ENCODE measurements around the gene ELP2. TPM values are rescaled to one million over a fixed set of nuclear protein-coding genes. Genes with fewer than 3 reads are reported as not detected.

The ELP2 gene
- total and polyA plus RNA-seq, 2 of the 8 experiments (the other 6 are each of a cell fraction or from before 2014, with no cell fraction given): 55.8 to 165 TPM

- FAIRE-seq (no peak), DNase-seq (ENCODE audit: low read depth in 1 of 2, low spot score in 2 of 2) (no peak)
- Histone ChIP-seq H2BK120ac (replicated peaks; ENCODE audit: low read depth, low read length) (no peak overlapping the region), H2AK5ac (ENCODE audit: low read depth, low read length) (no peak overlapping the region), H2AFZ (ENCODE audit: low read length) (no peak overlapping the region), H3K23me2 (ENCODE audit: low read depth, low read length) (no peaks in the 10 kb centered on the region), H3K27ac (ENCODE audit: low read depth, low read length) (no peak overlapping the region), H2BK5ac (ENCODE audit: low read depth, low read length) (no peak overlapping the region), H3K9me3 (ENCODE audit: insufficient read depth in 2 of 2, low read depth in 1 of 2, low read length in 1 of 2) (no peaks in the 10 kb centered on the region), H3K4me2 (ENCODE audit: insufficient read depth in 1 of 2, low read depth in 2 of 2, low read length in 2 of 2) (no peak overlapping the region), H2BK20ac (ENCODE audit: low read length) (no peak overlapping the region), H4K5ac (ENCODE audit: insufficient read length, low read depth, low read length) (no peak overlapping the region), H3K14ac (ENCODE audit: insufficient read length) (no peak overlapping the region), H3K9ac (replicated peaks in 1 of 4; ENCODE audit: extremely low read depth in 1 of 4, low read depth in 3 of 4, low read length in 3 of 4) (no peak overlapping the region; a peak in 1 of 7 replicates), H4K20me1 (replicated peaks in 1 of 2; ENCODE audit: control insufficient read depth in 1 of 2, insufficient read depth in 2 of 2, low read length in 2 of 2) (peaks cover 0 to 2% of the 10 kb centered on the region in 2 experiments), H3K4me1 (replicated peaks in 1 of 4; ENCODE audit: control insufficient read depth in 3 of 4, insufficient read depth in 4 of 4, low read length in 3 of 4) (no peaks in the 10 kb centered on the region), H3K79me2 (ENCODE audit: control insufficient read depth in 1 of 2, insufficient read depth in 2 of 2, low read length in 2 of 2) (no peaks in the 10 kb centered on the region), H3K36me3 (ENCODE audit: control insufficient read depth in 2 of 4, insufficient read depth in 4 of 4, low read length in 3 of 4) (no peaks in the 10 kb centered on the region), H4K8ac (ENCODE audit: extremely low read depth, insufficient read depth, low read length) (peak overlapping the region; percentile 15; the same call in 1 of the 2 replicates), H2BK12ac (ENCODE audit: low read depth, low read length) (no peak overlapping the region), H3K23ac (ENCODE audit: insufficient read length) (no peak overlapping the region), H3K56ac (replicated peaks; ENCODE audit: insufficient read length, low read depth, low read length) (no peak overlapping the region), H3K4ac (replicated peaks; ENCODE audit: insufficient read length, low read depth, low read length) (no peak overlapping the region), H3K4me3 (ENCODE audit: extremely low read depth in 1 of 4, insufficient read depth in 2 of 4, low read depth in 3 of 4, low read length in 4 of 4) (no peak overlapping the region), H2BK15ac (ENCODE audit: low read length) (no peak overlapping the region), H3K18ac (ENCODE audit: extremely low read depth, low read length) (no peak overlapping the region), H4K91ac (replicated peaks; ENCODE audit: insufficient read length, low read length) (no peak overlapping the region), H3K79me1 (ENCODE audit: low read depth, low read length) (no peaks in the 10 kb centered on the region), H3K27me3 (replicated peaks in 1 of 4; ENCODE audit: control insufficient read depth in 3 of 4, extremely low read depth in 1 of 4, insufficient read depth in 3 of 4, low read length in 3 of 4) (no peaks in the 10 kb centered on the region)
- POLR2A ChIA-PET (ENCODE audit: partially characterized antibody): interaction anchor here (0.5 to 6.0 kb wide), 4 partner anchors 9 to 31 kb away, joined by 3 to 56 read pairs (median 4); partner anchors contain the start of gene MOCOS
- WGBS, 2 experiments (ENCODE audit: extremely low coverage in 1 of 2, insufficient coverage in 1 of 2, insufficient read length in 1 of 2, insufficient replicate concordance in 2 of 2, low coverage in 1 of 2, low lambda C conversion rate in 2 of 2, missing lambda C conversion rate in 1 of 2): 91% methylated on average over 22 of the region's 22 CpGs; no CpG with 5 or more reads in 1 of the 2 experiments
- CTCF ChIA-PET (ENCODE audit: partially characterized antibody): interaction anchor here (0.5 to 3.8 kb wide), 7 partner anchors 11 to 422 kb away, joined by 3 to 30 read pairs (median 4); no protein-coding TSS in a partner anchor
- TF ChIP-seq CBX5 (IDR thresholded peaks at IDR 0.05; ENCODE audit: low read depth, low read length) (no peak), RAD21 (IDR thresholded peaks at IDR 0.05 in 1 of 2, conservative IDR thresholded peaks at IDR 0.05 in 1 of 2; ENCODE audit: low read depth in 2 of 2, low read length in 2 of 2) (no peak), EZH2 (IDR thresholded peaks at IDR 0.05; ENCODE audit: low read depth, low read length, severe bottlenecking) (no peak), CREB1 (IDR thresholded peaks at IDR 0.05) (no peak), CTBP2 (IDR thresholded peaks at IDR 0.05; ENCODE audit: borderline replicate concordance, insufficient read depth, insufficient read length, low read length) (no peak), POU5F1 (IDR thresholded peaks at IDR 0.05; ENCODE audit: low read depth, low read length) (no peak)
- TF ChIP-seq, protein P1, sequence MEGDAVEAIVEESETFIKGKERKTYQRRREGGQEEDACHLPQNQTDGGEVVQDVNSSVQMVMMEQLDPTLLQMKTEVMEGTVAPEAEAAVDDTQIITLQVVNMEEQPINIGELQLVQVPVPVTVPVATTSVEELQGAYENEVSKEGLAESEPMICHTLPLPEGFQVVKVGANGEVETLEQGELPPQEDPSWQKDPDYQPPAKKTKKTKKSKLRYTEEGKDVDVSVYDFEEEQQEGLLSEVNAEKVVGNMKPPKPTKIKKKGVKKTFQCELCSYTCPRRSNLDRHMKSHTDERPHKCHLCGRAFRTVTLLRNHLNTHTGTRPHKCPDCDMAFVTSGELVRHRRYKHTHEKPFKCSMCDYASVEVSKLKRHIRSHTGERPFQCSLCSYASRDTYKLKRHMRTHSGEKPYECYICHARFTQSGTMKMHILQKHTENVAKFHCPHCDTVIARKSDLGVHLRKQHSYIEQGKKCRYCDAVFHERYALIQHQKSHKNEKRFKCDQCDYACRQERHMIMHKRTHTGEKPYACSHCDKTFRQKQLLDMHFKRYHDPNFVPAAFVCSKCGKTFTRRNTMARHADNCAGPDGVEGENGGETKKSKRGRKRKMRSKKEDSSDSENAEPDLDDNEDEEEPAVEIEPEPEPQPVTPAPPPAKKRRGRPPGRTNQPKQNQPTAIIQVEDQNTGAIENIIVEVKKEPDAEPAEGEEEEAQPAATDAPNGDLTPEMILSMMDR (IDR thresholded peaks at IDR 0.05; ENCODE audit: control extremely low read depth in 1 of 3, insufficient read depth in 1 of 3, low read depth in 1 of 3, low read length in 3 of 3): no peak
- TF ChIP-seq, protein P2, sequence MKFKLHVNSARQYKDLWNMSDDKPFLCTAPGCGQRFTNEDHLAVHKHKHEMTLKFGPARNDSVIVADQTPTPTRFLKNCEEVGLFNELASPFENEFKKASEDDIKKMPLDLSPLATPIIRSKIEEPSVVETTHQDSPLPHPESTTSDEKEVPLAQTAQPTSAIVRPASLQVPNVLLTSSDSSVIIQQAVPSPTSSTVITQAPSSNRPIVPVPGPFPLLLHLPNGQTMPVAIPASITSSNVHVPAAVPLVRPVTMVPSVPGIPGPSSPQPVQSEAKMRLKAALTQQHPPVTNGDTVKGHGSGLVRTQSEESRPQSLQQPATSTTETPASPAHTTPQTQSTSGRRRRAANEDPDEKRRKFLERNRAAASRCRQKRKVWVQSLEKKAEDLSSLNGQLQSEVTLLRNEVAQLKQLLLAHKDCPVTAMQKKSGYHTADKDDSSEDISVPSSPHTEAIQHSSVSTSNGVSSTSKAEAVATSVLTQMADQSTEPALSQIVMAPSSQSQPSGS (IDR thresholded peaks at IDR 0.05; ENCODE audit: low read length): no peak
These were observed 70.1 kb downstream of the ELP2 start for GRCh38 chr18:36199691-36200295.
